ENCODE data around the gene SLC25A28. TPM values are rescaled to one million over a fixed set of nuclear protein-coding genes. Genes with fewer than 3 reads are reported as not detected.
"Not testable (repeated sequence)": the region's sequence is repeated elsewhere in the genome, so short reads cannot be mapped to it uniquely, and the experiment has no call there.

Gene SLC25A28
- total RNA-seq, 1 experiment from 2014 or later: 31.0 TPM

DNA sequence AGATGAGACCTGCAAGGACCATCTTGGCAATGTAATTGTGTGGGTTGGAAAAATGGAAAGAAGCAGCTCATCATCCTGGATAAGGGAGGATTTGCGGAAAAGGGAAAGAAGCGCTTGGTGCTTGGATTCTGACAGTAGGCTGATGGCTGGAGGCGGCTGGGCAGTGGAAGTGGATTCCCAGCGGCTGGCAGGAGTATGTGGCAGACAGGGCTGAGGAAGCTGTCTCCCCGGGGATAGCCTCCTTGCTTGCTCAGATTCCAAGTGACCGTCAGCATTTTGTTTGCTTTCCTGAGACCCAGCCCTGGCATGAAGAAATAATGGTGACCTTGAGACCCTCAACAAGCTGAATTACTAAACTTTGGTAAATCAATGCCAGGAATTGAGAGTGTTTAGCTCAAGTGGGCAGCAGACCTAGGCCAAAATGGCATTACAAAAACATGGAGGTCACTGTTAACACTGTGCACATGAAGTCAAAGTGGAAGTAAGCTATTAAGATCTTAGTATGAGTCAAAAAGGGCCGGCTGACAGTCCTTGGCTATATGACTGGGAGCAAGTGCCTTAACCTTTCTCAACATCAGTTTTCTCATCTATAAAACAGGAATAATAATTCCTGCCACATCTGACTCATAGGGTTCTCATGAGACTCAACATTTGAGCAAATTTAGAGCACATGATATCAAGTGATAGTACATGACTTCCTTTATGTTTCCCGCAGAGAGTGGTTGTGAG, 21.3 kb downstream of the SLC25A28 start:
- no TSS peak for BruUV-seq (replicated peaks)
- Histone ChIP-seq H3K9me3 (ENCODE audit: low read depth, low read length, poor library complexity, severe bottlenecking) (no peaks in the 10 kb centered on the region), H3K4me3 (ENCODE audit: low read depth, low read length, poor library complexity, severe bottlenecking) (no peak overlapping the region), H3K36me3 (ENCODE audit: insufficient read depth, low read length, poor library complexity, severe bottlenecking) (no peaks in the 10 kb centered on the region), H3K4me1 (ENCODE audit: insufficient read depth, low read length, poor library complexity, severe bottlenecking) (no peaks in the 10 kb centered on the region), H3K27ac (ENCODE audit: low read depth, low read length, poor library complexity, severe bottlenecking) (no peak overlapping the region), H3K27me3 (replicated peaks; ENCODE audit: insufficient read depth, low read depth, low read length, poor library complexity) (no peaks in the 10 kb centered on the region)
- POLR2A ChIA-PET (ENCODE audit: low non-redundant PET): no interaction called here
- TF ChIP-seq CTCF (conservative IDR thresholded peaks at IDR 0.05; ENCODE audit: low read depth, low read length) (no peak), EZH2 (IDR thresholded peaks at IDR 0.05; ENCODE audit: borderline replicate concordance, low read depth, low read length, poor library complexity, severe bottlenecking) (no peak)
- DNase-seq (ENCODE audit: low spot score): no peak
- intact Hi-C loops (cut with micrococcal nuclease; ENCODE audit: unreplicated experiment): no loop called here
- CTCF ChIA-PET: no interaction called here

DNA sequence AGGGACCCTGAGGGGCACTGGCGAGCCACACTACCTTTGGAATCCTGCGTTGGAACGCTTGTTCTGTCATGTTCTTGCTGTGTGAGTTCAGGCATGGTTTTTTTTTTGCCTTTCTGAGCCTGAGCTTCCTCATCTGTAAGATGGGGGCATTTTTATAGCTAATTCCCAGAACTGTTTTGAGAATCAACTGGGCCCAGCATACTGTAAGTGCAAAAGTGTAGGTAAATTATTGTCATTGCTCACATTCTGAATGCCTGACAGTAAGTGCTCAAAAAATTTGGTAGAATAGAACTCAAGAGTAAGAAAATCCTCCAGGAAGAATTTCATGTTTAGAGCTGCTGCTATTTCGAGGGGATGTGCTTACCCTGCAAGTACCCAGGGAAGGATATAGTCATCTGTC, 22.2 kb downstream of the SLC25A28 start:
- DNase-seq (ENCODE audit: low spot score): no peak
- POLR2A ChIA-PET (ENCODE audit: low non-redundant PET): no interaction called here
- intact Hi-C loops (cut with micrococcal nuclease; ENCODE audit: unreplicated experiment): no loop called here

DNA sequence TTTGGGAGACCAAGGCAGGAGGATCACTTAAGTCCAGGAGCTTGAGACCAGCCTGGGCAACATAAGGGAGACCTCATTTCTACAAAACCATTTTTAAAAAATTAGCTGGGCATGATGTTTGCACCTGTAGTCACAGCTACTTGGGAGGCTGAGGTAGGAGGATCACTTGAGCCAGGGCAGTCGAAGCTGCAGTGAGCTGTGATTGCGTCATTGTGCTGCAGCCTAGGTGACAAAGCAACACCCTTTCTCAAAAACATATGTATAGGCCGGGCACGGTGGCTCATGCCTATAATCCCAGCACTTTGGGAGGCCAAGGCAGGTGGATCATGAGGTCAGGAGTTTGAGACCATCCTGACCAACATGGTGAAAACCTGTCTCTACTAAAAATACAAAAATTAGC, 23.5 kb downstream of the SLC25A28 start:
- POLR2A ChIA-PET (ENCODE audit: low non-redundant PET); H3K36me3 ChIP-seq (ENCODE audit: insufficient read depth, low read length, poor library complexity, severe bottlenecking): not testable (repeated sequence)

More for the DNA sequence above, 22.2 kb downstream of the SLC25A28 start:
- H3K4me3 ChIP-seq (ENCODE audit: low read depth, low read length, poor library complexity, severe bottlenecking): no peak overlapping the region
- CTCF ChIA-PET: no interaction called here
- TF ChIP-seq CTCF (conservative IDR thresholded peaks at IDR 0.05; ENCODE audit: low read depth, low read length): no peak
- no peak for TF ChIP-seq EZH2 (IDR thresholded peaks at IDR 0.05; ENCODE audit: borderline replicate concordance, low read depth, low read length, poor library complexity, severe bottlenecking)
- H3K27ac ChIP-seq (ENCODE audit: low read depth, low read length, poor library complexity, severe bottlenecking): no peak overlapping the region
- no peaks in the 10 kb centered on the region for H3K9me3 ChIP-seq (ENCODE audit: low read depth, low read length, poor library complexity, severe bottlenecking)
- no peaks in the 10 kb centered on the region for H3K27me3 ChIP-seq (replicated peaks; ENCODE audit: insufficient read depth, low read depth, low read length, poor library complexity)
- no TSS peak for BruUV-seq (replicated peaks)
- H3K4me1 ChIP-seq (ENCODE audit: insufficient read depth, low read length, poor library complexity, severe bottlenecking): no peaks in the 10 kb centered on the region
- H3K36me3 ChIP-seq (ENCODE audit: insufficient read depth, low read length, poor library complexity, severe bottlenecking): no peaks in the 10 kb centered on the region

More for the DNA sequence above, 23.5 kb downstream of the SLC25A28 start:
- H3K27ac ChIP-seq (ENCODE audit: low read depth, low read length, poor library complexity, severe bottlenecking); H3K9me3 ChIP-seq (ENCODE audit: low read depth, low read length, poor library complexity, severe bottlenecking); CTCF ChIA-PET; DNase-seq (ENCODE audit: low spot score); H3K27me3 ChIP-seq (replicated peaks; ENCODE audit: insufficient read depth, low read depth, low read length, poor library complexity); H3K4me1 ChIP-seq (ENCODE audit: insufficient read depth, low read length, poor library complexity, severe bottlenecking); BruUV-seq (replicated peaks); H3K4me3 ChIP-seq (ENCODE audit: low read depth, low read length, poor library complexity, severe bottlenecking); intact Hi-C loops (cut with micrococcal nuclease; ENCODE audit: unreplicated experiment): not testable (repeated sequence)

All from A673 (cell line).